Daoy (cell line): ENCODE results near the gene BIN1. TPM values are rescaled to one million over a fixed set of nuclear protein-coding genes. Genes with fewer than 3 reads are reported as not detected.

Experiments used
- DNase-seq: peaks from one replicate; pipeline ENCODE4 v3.0.0-alpha.2; 2015; ENCODE audit warnings: low read depth
- total RNA-seq: library from RNA; depleted of rRNA; stranded (reverse); fragments of >200 nt; shearing (Covaris generic); gene quantifications from 2 replicates; pipeline ENCODE4 v1.2.3, GENCODE V29; 2014; rRNA removed

Gene BIN1
- 68.1 and 74.2 TPM in 2 replicates for total RNA-seq

GRCh38 chr2:127106991-127107621, at the start of gene BIN1:
BIN1 (minus strand) TSS chr2:127107154; CDS start chr2:127106943, 211 bp downstream.
- peak; percentile 88 for DNase-seq

DNA sequence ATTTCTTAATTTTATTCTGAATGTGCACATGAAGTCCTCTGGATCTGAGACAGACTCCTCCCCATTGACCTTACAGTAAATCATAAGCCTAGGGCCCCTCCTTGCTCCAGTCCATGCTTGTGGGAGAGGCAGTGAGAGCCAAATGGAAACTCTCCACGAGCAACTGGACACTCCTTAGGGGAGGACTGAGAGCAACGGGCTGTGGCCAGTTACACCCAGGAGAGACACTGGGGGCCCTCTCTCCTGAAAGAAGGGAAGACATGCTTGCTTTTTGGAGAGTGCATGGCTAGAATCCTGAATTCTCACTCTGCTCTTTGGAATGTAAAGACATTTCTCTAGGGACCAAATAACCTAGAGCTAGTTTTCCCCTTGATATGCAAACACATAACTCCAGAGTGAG, 49.0 kb upstream of the BIN1 start:
- DNase-seq, result no peak

GRCh38 chr2:127155028-127155581, 48.2 kb upstream of the BIN1 start:
- peak; percentile 30 for DNase-seq

DNA sequence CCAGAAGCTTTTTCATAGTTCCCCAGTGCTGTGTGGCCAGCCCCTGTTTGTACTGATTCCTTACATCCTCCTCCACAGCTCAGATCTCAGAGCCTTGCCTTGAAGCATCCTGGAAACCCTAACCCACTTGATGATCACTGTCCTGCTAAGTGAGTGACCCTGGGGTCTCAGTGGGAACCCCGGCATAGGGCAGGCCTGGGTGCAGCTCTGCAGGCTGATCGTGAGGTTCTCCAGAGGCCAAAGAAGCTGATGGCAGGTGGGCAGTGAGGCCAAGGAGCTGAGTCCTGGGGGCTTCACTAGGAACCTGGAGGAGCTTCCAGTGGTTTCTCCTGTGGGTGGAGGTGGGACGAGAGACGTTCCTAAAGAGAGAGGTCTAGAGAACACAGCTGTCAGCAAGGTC, 47.4 kb upstream of the BIN1 start:
- no peak for DNase-seq

DNA sequence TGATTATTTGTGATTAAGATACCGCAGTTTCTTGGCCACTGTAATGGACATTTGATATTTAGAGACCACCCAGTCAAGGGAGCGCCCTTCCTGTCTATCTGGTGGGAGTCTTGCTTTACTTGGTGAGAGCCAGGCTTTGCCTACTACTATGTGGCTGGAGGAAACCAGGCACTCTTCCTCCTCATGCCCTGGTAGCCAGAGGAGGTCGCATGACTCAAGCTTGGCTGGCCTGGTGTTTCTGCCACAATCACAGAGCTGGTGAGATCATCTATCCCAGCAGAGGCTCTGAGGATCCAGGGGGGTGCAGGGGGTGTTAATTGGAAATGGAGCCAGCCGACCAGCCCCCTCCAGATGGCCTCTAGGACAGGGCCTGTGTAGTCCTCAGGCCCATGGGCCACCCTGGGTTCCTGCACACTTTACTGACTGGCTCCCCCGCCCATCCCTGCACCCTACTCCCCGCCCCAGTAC, 46.8 kb upstream of the BIN1 start:
- DNase-seq, result peak; percentile 95

GRCh38 chr2:127150996-127151395, 44.0 kb upstream of the BIN1 start:
- DNase-seq, result no peak

DNA sequence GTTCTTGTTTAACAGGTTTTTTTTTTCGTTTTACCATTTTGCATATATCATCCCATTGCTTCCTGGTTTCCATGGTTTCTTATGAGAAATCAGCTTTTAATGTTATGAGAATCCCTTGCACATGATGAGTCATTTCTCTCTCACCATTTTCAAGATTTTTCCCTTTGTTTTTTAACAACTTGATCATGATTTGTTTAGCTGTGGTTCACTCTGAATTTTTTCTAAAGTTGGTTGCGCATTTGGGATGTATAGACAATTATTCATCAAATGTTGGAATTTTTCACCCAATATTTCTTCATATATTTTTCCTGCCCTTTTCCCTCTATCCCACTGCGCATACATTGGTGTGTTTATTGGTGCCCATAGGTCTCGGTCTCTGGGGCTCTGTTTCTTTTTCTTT, 42.4 kb upstream of the BIN1 start:
- peak; percentile 66 for DNase-seq

DNA sequence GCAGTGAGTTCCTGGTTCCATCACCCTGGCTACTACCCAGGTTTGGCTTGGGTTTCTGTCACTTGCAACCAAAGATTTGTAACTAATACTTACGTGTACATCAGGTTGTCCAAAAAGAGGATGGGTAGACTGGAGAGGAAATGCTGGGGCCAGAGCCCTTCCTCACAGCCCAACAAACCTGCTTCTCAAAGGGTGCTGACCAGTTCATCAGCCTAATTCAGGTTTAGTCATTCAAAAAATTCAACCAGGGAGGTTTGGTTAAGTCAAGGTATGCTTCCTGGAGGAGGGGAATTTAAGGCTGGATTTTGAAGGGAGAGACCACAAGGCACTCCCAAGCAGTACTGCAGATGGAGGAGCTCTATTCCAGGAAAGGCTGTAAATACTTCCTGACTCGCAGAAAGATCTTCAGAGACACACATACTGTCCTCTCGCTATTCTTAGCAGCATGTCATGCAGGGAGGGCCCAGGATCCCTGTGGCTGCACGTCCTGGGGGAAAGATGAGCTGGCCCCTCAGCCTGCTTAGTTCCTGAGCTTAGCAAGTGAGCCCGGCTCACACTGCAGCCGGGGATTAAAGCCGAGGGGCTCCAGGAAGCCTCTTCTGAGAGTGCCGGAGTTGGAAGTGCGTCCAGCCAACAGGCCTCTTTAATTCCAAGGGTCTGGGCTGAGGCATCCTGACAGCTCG, 40.0 kb upstream of the BIN1 start:
- DNase-seq, result no peak

DNA sequence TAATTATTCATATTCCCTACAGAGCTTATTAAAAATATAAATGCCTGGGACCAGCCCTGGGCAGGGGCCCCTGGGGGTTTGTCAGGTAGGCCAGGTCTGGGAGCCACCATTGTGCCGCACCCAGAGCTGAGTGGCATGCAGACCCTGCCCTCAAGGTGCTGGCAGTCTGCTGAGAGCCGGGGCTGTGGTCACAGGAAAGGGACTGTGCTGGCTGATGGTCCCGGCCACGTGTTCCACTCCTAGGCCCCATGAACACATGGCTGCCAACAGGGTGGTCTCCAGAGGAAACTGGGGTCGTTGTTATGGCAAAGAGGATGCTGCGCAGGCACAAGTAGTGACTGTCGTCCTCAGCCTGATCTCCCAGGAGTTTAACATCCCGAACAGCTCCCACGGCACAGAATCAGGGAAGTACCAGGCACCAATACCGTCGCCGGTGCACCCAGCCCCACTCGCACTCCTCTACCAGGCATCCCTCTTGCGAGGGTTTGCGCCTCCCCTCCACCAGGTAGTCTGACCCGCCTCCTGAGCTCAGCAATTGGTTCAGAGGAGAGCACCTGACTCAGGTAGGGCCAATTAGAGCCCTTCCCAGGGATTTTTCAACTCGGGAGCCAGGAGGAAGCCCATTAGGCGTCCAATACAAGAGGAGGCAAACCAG, 39.2 kb upstream of the BIN1 start:
- no peak for DNase-seq

DNA sequence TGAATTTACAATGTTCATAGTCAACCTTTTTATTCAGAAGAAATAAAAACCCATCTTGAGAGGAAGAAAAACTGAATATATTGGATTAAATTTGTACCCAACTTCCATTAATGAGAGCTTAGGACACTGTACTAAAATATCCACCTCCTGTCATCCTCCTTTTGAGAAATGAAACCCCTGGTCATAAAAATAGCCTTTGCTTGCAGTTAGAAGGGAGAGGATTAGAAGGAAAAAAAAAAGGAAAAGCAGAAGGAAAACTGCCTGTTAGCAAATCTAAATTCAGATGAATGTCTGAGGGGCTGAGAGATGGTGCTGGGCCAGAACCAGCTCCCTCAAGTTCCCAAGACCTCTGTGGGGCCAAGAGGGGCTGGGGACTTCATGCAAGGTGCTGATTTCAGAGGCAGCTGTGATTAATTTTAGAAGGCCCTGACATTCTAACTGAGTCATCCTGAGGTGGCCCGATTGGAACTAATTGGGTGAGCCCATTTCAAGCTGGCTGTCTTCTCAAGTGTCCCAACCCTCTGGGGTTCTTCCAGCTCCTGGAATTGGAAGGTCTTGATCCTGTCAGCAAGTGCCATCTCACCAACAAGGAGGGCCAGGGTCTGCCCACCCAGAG, 38.4 kb upstream of the BIN1 start:
- DNase-seq, result peak; percentile 63

- DNase-seq, result peak; percentile 56
Measured at GRCh38 chr2:127143841-127144782, 37.2 kb upstream of the BIN1 start.

DNA sequence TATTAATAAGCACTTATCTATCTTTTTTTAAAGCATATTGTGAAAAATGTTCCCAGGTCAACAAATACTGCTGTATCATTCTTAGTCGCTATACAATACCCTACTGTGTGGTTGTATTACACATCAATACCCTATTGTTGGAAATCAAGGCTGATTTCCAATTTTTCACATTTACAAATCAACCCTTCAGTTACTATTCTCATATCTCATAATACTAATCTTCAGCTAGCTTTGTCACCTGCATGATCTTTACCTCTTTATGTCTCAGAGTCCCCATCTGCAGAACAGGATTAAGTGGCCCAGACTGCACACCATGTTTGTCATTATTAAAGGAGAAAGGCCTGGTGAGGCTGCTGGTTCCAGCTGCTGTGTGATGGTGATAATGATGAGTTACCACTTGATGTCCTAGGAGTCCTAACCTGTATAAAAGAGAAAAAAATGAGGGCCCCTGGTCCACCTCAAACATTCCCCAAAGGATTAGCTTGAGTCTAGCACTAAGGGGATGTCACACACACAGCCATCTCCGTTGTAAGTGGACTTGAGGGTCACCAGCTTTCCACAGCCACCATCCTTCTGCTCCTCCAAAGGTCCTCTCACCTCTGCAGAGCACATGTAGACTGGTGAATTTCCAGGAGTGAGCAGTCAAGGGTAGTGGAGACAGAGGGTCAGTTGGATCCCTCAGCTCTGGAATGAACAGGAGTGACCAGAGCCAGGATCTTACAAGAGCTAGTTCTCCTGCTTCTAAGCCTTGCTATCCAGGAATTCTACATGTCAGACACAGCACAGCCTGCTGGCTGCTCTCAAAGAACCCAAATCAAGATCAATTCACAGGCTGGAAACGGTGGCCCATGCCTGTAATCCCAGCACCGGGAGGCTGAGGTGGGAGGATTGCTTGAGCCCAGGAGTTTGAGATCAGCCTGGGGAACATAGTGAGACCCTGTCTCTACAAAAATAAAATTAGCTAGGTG, 36.0 kb upstream of the BIN1 start:
- no peak for DNase-seq

DNA sequence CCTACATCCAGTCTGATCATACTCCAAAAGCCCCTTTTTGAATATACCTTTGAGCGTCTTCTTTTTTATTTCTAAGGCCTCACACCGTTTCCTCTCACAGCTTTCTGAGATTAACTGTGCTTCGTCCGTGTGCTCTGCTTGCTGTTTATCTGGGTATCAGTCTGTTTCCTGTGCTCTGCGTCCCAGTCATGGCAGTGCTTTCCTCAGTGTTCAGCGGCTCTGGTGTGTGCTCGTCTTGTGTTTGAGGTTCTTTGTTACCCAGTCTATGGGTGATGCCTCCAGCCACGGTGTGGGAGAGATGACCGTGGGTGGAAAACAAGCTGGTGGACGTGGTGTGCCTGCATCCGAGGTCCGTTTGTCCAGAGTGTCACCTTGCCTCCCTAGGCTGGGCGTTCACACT, 33.6 kb upstream of the BIN1 start:
- DNase-seq, result no peak

DNA sequence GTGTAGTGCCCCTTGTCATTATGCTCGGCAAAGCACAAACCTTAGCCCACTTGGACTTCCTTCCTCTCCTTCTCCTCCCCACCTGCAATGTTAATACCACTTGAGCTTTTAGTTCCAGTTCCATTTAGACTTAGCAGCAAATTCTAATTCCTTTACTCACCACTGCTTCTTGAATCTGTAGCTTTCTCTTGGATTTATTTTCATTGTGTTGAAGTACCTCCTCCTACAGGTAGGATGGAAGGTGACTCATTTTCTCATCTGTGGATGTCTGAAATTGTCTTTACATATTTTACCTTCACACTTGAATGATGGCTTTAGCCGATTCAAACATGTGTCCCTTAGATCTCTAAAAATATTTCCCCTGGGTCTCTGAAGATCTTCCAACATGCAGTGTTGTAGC, 32.8 kb upstream of the BIN1 start:
- no peak for DNase-seq

GRCh38 chr2:127138281-127138680, 31.3 kb upstream of the BIN1 start:
- DNase-seq, result no peak

DNA sequence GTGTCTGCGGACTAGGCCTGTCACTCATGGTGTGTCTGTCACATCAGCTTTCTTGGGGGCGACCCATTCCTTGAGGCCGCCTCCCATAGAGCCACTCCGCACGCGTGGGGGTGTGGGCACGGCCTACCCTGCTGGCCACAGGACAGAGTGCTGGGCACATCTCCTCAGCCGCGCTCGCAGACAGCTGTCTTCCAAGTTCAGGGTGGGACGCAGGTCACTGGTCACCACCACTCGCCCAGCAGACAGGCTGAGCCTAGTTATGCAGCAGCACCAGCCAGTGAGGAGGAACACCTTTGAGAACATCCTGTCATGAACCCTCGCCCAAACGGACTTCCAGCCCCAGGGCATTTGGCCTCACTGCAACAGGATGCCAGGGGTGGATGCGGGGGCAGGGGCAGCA, 30.8 kb upstream of the BIN1 start:
- DNase-seq, result no peak

DNA sequence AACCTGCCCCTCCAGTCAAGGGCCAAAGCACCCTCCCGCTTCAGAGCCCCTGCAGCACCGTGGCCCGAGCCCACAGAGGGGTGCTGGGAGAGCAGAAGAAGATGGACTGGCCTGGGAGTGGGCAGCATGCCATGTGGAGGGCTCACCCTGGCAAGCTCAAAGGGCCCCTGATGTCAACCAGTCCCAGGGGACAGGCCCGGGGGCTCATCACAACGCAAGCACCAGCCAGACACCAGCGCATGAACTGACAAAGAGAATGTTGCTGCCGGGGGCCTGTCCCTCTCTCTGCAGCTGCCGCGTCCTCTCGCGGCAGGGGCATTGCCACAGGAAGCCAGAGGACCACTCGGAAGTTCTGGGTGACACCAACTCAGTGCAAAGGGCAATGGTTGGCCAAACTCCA, 30.3 kb upstream of the BIN1 start:
- no peak for DNase-seq

DNA sequence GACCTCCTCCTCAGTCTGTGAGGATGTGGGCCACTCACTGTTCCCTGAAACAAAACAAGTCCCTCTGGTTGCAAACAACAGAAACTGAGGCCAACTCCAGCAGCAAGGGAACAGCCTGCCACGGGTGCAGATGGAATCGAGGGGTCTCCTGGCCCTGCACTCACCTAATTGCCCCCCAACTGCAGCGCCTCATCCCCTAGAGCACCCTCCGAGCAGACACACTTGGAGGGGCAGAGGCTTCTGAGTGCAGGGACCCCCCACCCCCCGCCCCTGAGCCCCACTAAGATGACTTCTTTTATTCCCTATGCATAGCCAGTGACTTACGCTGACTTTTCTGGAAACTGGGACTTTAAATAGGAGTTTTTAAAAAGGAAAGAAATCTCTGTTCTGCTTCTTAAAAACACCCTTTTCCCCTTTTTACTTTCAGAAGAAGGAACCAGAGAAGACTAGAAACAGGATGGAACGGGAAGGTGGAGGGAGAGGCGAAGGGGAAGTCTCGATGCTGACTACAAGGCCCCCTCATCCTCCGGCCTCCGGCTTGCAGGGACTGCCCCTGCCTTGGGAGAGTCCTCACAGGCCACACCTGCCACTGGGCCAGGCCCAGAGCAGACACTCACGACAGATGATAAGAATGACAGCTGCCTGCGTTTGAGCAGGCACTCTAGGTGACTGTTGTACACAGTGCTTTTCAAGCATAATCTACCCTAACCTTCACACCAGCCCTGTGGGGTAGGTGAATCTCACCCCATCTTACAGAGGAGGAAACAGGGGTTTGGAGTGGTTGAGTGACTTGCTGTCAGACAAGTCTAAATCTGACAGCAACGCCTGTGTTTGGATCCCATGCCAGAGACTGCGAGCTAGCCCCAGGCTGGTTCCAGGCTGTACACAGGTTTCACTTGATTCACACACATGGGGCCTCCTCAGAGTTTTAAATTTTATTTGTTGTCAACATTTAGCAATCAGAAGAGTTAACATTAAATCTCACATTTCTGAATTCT, 28.2 kb upstream of the BIN1 start:
- no peak for DNase-seq

GRCh38 chr2:127134235-127134634, 27.3 kb upstream of the BIN1 start:
- DNase-seq, result no peak
